H9 (cell line): ENCODE measurements around the gene HEATR5A. TPM values are rescaled to one million over a fixed set of nuclear protein-coding genes. Genes with fewer than 3 reads are reported as not detected.

Experiments used
- DNase-seq: peaks from one replicate; pipeline ENCODE4 v3.0.0-alpha.2; 2017
- H2AFZ ChIP-seq: one replicate; pipeline ENCODE4 v1.6.1; 2013; ENCODE audit warnings: mild to moderate bottlenecking, low read length, control low read depth, moderate library complexity
- H2AK5ac ChIP-seq: 2 replicates; pipeline ENCODE4 v1.6.1; 2013; ENCODE audit warnings: low read length, control low read depth, mixed read lengths; ENCODE audit not compliant: insufficient read length
- H2BK120ac ChIP-seq: one replicate; pipeline ENCODE4 v1.6.1; 2013; ENCODE audit warnings: low read depth, mild to moderate bottlenecking, low read length, control low read depth, inconsistent platforms; ENCODE audit not compliant: poor library complexity, severe bottlenecking
- H2BK12ac ChIP-seq: 2 replicates; pipeline ENCODE4 v1.6.1; 2013; ENCODE audit warnings: low read length, control low read depth, mixed read lengths, low read depth; ENCODE audit not compliant: insufficient read length
- H2BK15ac ChIP-seq: 2 replicates; pipeline ENCODE4 v1.6.1; 2013; ENCODE audit warnings: low read depth, low read length, control low read depth
- H2BK20ac ChIP-seq: one replicate; pipeline ENCODE4 v1.6.1; 2013; ENCODE audit warnings: low read depth, mild to moderate bottlenecking, low read length, control low read depth, inconsistent platforms; ENCODE audit not compliant: poor library complexity, severe bottlenecking
- H2BK5ac ChIP-seq: 2 replicates; pipeline ENCODE4 v1.6.1; 2013; ENCODE audit warnings: low read length, control low read depth, mixed read lengths; ENCODE audit not compliant: insufficient read length
- H3K14ac ChIP-seq: 2 replicates; pipeline ENCODE4 v1.6.1; 2013; ENCODE audit warnings: low read length, control low read depth; ENCODE audit not compliant: insufficient read depth
- H3K18ac ChIP-seq: 2 replicates; pipeline ENCODE4 v1.6.1; 2013; ENCODE audit warnings: low read depth, mild to moderate bottlenecking, mixed read lengths, low read length, control low read depth; ENCODE audit not compliant: insufficient read length
- H3K23ac ChIP-seq: 2 replicates; pipeline ENCODE4 v1.6.1; 2013; ENCODE audit warnings: low read length, control low read depth, mixed read lengths, low read depth; ENCODE audit not compliant: insufficient read length
- H3K23me2 ChIP-seq: 2 replicates; pipeline ENCODE4 v1.6.1; 2013; ENCODE audit warnings: low read depth, mild to moderate bottlenecking, mixed read lengths, low read length, control low read depth; ENCODE audit not compliant: insufficient read length, poor library complexity, severe bottlenecking
- H3K27ac ChIP-seq: 2 replicates; pipeline ENCODE4 v1.5.1; 2013; ENCODE audit warnings: low read length, control low read depth, mixed read lengths, low read depth; ENCODE audit not compliant: insufficient read length
- H3K27me3 ChIP-seq: 2 replicates; pipeline ENCODE4 v1.6.1; 2013; ENCODE audit warnings: low read length, control low read depth, inconsistent platforms; ENCODE audit not compliant: insufficient read depth
- H3K4ac ChIP-seq: 2 replicates; pipeline ENCODE4 v1.6.1; 2013; ENCODE audit warnings: low read depth, mild to moderate bottlenecking, control low read depth, inconsistent platforms, low read length, moderate library complexity
- H3K4me1 ChIP-seq: 2 replicates; pipeline ENCODE4 v1.6.1; 2013; ENCODE audit warnings: low read length, control low read depth, inconsistent platforms; ENCODE audit not compliant: insufficient read depth
- H3K4me2 ChIP-seq: 2 replicates; pipeline ENCODE4 v1.6.1; 2013; ENCODE audit warnings: low read length, control low read depth, mixed read lengths; ENCODE audit not compliant: insufficient read length, insufficient read depth
- H3K56ac ChIP-seq: 2 replicates; pipeline ENCODE4 v1.6.1; 2013; ENCODE audit warnings: low read depth, mild to moderate bottlenecking, mixed read lengths, low read length, control low read depth; ENCODE audit not compliant: insufficient read length
- H3K79me1 ChIP-seq: 2 replicates; pipeline ENCODE4 v1.6.1; 2013; ENCODE audit warnings: low read depth, mild to moderate bottlenecking, moderate library complexity, low read length, control low read depth, inconsistent platforms; ENCODE audit not compliant: insufficient read depth, poor library complexity, severe bottlenecking
- H3K79me2 ChIP-seq: 2 replicates; pipeline ENCODE4 v1.6.1; 2013; ENCODE audit warnings: low read length, control low read depth, inconsistent platforms; ENCODE audit not compliant: insufficient read depth
- H3K9ac ChIP-seq: 2 replicates; pipeline ENCODE4 v1.6.1; 2013; ENCODE audit warnings: low read length, control low read depth, mixed read lengths; ENCODE audit not compliant: insufficient read length; ENCODE audit errors: extremely low read depth
- H3K9me3 ChIP-seq: one replicate; pipeline ENCODE4 v1.6.1; 2013; ENCODE audit warnings: low read depth, low read length, inconsistent platforms; ENCODE audit not compliant: control insufficient read depth
- H3T11ph ChIP-seq: one replicate; pipeline ENCODE4 v1.6.1; 2013; ENCODE audit warnings: mild to moderate bottlenecking, low read length, control low read depth, inconsistent platforms
- H4K20me1 ChIP-seq: one replicate; pipeline ENCODE4 v1.6.1; 2013; ENCODE audit not compliant: control insufficient read depth, insufficient read length, insufficient read depth
- H4K5ac ChIP-seq: 2 replicates; pipeline ENCODE4 v1.6.1; 2013; ENCODE audit warnings: low read depth, mild to moderate bottlenecking, mixed read lengths, low read length, control low read depth; ENCODE audit not compliant: insufficient read length
- H4K8ac ChIP-seq: replicated peaks from 2 replicates; pipeline ENCODE4 v1.6.1; 2013; ENCODE audit warnings: low read length, control low read depth, mixed read lengths, low read depth; ENCODE audit not compliant: insufficient read length
- H4K91ac ChIP-seq: 2 replicates; pipeline ENCODE4 v1.6.1; 2013; ENCODE audit warnings: low read depth, mild to moderate bottlenecking, moderate library complexity, mixed read lengths, low read length, control low read depth; ENCODE audit not compliant: insufficient read length
- H3K27ac Mint-ChIP-seq, 3 experiments: 2 replicates in 2 of 3; 3 replicates in 1 of 3; pipeline ENCODE4 v1.8.0; 2020 to 2021; ENCODE audit warnings: mixed read lengths in 3 of 3, mild to moderate bottlenecking in 1 of 3, moderate library complexity in 1 of 3
- H3K27me3 Mint-ChIP-seq: 2 replicates; pipeline ENCODE4 v1.8.0; 2021; ENCODE audit warnings: low read depth, mild to moderate bottlenecking, moderate library complexity, mixed read lengths
- H3K36me3 Mint-ChIP-seq, 3 experiments: 2 replicates in 2 of 3; 3 replicates in 1 of 3; pipeline ENCODE4 v1.8.0; 2020 to 2021; ENCODE audit warnings: low read depth in 3 of 3, mixed read lengths in 3 of 3; ENCODE audit not compliant: insufficient read depth in 1 of 3
- H3K4me1 Mint-ChIP-seq, 2 experiments: 2 replicates each; pipeline ENCODE4 v1.8.0; 2020; ENCODE audit warnings: mixed read lengths in 2 of 2
- H3K4me3 Mint-ChIP-seq, 2 experiments: 2 replicates in 1 of 2; 3 replicates in 1 of 2; pipeline ENCODE4 v1.8.0; 2020 to 2021; ENCODE audit warnings: mild to moderate bottlenecking in 2 of 2, mixed read lengths in 2 of 2, moderate library complexity in 1 of 2
- H3K9me3 Mint-ChIP-seq, 2 experiments: 2 replicates in 1 of 2; 3 replicates in 1 of 2; pipeline ENCODE4 v1.8.0; 2020; ENCODE audit warnings: mild to moderate bottlenecking in 2 of 2, mixed read lengths in 2 of 2, moderate library complexity in 1 of 2
- WGBS: extraction: QIAGEN DNeasy Blood & Tissue Kit; methylation state at CpG from one replicate; pipeline ENCODE4 v1.1.7; 2013; ENCODE audit warnings: missing lambda C conversion rate, low lambda C conversion rate, mixed read lengths; ENCODE audit not compliant: insufficient read length; ENCODE audit errors: extremely low coverage; 5-methylcytosine and 5-hydroxymethylcytosine counted together
- total RNA-seq: library from RNA; stranded (reverse); gene quantifications from 2 replicates; pipeline ENCODE4 v1.2.1, GENCODE V29; 2021
- TF ChIP-seq, protein P1 (sequence below): fragments of 200-600 bp; sonication (generic); conservative IDR thresholded peaks from 3 replicates; pipeline ENCODE4 v1.8.0; 2021; ENCODE audit warnings: antibody characterized with exemption, mild to moderate bottlenecking

HEATR5A gene
- total RNA-seq, 1 experiment from 2014 or later = 21.2 TPM

DNA sequence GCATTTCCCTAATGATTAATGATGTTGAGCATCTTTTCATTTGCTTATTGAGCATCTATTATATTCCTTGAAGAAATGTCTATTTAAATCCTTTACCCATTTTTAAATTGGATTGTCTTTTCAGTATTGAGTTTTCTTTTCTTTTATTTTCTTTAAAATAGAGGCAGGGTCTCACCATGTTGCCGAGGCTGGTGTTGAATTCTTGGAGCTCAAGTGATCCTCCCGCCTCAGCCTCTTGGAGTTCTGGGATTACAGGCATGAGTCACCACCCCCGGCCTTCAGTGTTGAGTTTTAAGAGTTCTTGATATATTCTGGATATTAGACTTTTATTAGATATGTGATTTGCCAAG lies 139.5 kb downstream of the HEATR5A start:
- Histone ChIP-seq H3K9me3 (peaks cover 18% of the 10 kb centered on the region), H2BK5ac (no peak overlapping the region), H4K8ac (no peak overlapping the region), H3K23ac (no peak overlapping the region), H3T11ph (no peak overlapping the region), H3K4ac (no peak overlapping the region), H3K27me3 (no peaks in the 10 kb centered on the region), H4K20me1 (no peaks in the 10 kb centered on the region), H3K79me1 (no peaks in the 10 kb centered on the region), H3K4me1 (no peaks in the 10 kb centered on the region), H2AK5ac (no peak overlapping the region), H3K14ac (no peak overlapping the region), H2BK15ac (no peak overlapping the region), H3K23me2 (no peaks in the 10 kb centered on the region), H4K5ac (no peak overlapping the region), H3K79me2 (no peaks in the 10 kb centered on the region), H3K4me2 (no peak overlapping the region), H2BK20ac (no peak overlapping the region), H2AFZ (no peak overlapping the region), H4K91ac (no peak overlapping the region), H3K27ac (no peak overlapping the region), H3K56ac (no peak overlapping the region), H3K9ac (no peak overlapping the region), H3K18ac (no peak overlapping the region), H2BK120ac (no peak overlapping the region), H2BK12ac (no peak overlapping the region)
- peaks cover 18 to 35% (median 28%) of the 10 kb centered on the region in 3 experiments for H3K36me3 Mint-ChIP-seq
- H3K9me3 Mint-ChIP-seq = peaks cover 40 to 50% of the 10 kb centered on the region in 2 experiments
- TF ChIP-seq, protein P1, sequence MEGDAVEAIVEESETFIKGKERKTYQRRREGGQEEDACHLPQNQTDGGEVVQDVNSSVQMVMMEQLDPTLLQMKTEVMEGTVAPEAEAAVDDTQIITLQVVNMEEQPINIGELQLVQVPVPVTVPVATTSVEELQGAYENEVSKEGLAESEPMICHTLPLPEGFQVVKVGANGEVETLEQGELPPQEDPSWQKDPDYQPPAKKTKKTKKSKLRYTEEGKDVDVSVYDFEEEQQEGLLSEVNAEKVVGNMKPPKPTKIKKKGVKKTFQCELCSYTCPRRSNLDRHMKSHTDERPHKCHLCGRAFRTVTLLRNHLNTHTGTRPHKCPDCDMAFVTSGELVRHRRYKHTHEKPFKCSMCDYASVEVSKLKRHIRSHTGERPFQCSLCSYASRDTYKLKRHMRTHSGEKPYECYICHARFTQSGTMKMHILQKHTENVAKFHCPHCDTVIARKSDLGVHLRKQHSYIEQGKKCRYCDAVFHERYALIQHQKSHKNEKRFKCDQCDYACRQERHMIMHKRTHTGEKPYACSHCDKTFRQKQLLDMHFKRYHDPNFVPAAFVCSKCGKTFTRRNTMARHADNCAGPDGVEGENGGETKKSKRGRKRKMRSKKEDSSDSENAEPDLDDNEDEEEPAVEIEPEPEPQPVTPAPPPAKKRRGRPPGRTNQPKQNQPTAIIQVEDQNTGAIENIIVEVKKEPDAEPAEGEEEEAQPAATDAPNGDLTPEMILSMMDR = no peak
- no peaks in the 10 kb centered on the region for H3K4me1 Mint-ChIP-seq
- H3K27ac Mint-ChIP-seq = no peak overlapping the region
- no CpG with 5 or more reads among the region's 3 CpGs for WGBS
- H3K27me3 Mint-ChIP-seq = no peaks in the 10 kb centered on the region
- no peak for DNase-seq
- H3K4me3 Mint-ChIP-seq = no peak overlapping the region
